Muscle of back (tissue), 13 donors: ENCODE data around the gene NCDN. TPM values are rescaled to one million over a fixed set of nuclear protein-coding genes. Genes with fewer than 3 reads are reported as not detected.

Source experiments
- DNase-seq, 3 donors: peaks; one replicate each; pipeline versions ENCODE4 v3.0.0 to v3.0.0-alpha.2; 2013
- long read RNA-seq, 9 donors: transcript quantifications; one replicate each; lab custom pipeline, GENCODE V29; 2026
- polyA plus RNA-seq, 10 donors: library from polyadenylated mRNA; unstranded; fragments of 120-200 nt; gene quantifications; one replicate each; pipeline ENCODE4 v1.2.1, GENCODE V29; 2013; ENCODE audit not compliant: insufficient read length in 10 of 10

Gene NCDN, protein sequence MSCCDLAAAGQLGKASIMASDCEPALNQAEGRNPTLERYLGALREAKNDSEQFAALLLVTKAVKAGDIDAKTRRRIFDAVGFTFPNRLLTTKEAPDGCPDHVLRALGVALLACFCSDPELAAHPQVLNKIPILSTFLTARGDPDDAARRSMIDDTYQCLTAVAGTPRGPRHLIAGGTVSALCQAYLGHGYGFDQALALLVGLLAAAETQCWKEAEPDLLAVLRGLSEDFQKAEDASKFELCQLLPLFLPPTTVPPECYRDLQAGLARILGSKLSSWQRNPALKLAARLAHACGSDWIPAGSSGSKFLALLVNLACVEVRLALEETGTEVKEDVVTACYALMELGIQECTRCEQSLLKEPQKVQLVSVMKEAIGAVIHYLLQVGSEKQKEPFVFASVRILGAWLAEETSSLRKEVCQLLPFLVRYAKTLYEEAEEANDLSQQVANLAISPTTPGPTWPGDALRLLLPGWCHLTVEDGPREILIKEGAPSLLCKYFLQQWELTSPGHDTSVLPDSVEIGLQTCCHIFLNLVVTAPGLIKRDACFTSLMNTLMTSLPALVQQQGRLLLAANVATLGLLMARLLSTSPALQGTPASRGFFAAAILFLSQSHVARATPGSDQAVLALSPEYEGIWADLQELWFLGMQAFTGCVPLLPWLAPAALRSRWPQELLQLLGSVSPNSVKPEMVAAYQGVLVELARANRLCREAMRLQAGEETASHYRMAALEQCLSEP
- 10 to 100 TPM; 10.1 to 15.6 (median 14.4) TPM for polyA plus RNA-seq
- long read RNA-seq, donor 1, transcript NCDN-201 (8 exons, 3,433 nt), result major isoform, 5 of 6 reads
- long read RNA-seq, donor 1, partial matches to known transcripts, result 0 of 6 reads
- long read RNA-seq, donor 1, other reads (novel, unspliced or antisense), result 0 of 6 reads
- long read RNA-seq, donor 2, result 0 reads
- long read RNA-seq, donor 3, result 0 reads
- long read RNA-seq, donor 4, partial matches to known transcripts, result 0 of 1 reads
- long read RNA-seq, donor 4, other reads (novel, unspliced or antisense), result 0 of 1 reads
- long read RNA-seq, donor 5, partial matches to known transcripts, result 0 of 2 reads
- long read RNA-seq, donor 5, other reads (novel, unspliced or antisense), result 0 of 2 reads
- long read RNA-seq, donor 6, partial matches to known transcripts, result 0 of 4 reads
- long read RNA-seq, donor 6, other reads (novel, unspliced or antisense), result 0 of 4 reads
- long read RNA-seq, donor 7, partial matches to known transcripts, result 0 of 2 reads
- long read RNA-seq, donor 7, other reads (novel, unspliced or antisense), result 0 of 2 reads
- long read RNA-seq, donor 8, partial matches to known transcripts, result 0 of 2 reads
- long read RNA-seq, donor 8, other reads (novel, unspliced or antisense), result 0 of 2 reads
- long read RNA-seq, donor 9, result 0 reads

DNA sequence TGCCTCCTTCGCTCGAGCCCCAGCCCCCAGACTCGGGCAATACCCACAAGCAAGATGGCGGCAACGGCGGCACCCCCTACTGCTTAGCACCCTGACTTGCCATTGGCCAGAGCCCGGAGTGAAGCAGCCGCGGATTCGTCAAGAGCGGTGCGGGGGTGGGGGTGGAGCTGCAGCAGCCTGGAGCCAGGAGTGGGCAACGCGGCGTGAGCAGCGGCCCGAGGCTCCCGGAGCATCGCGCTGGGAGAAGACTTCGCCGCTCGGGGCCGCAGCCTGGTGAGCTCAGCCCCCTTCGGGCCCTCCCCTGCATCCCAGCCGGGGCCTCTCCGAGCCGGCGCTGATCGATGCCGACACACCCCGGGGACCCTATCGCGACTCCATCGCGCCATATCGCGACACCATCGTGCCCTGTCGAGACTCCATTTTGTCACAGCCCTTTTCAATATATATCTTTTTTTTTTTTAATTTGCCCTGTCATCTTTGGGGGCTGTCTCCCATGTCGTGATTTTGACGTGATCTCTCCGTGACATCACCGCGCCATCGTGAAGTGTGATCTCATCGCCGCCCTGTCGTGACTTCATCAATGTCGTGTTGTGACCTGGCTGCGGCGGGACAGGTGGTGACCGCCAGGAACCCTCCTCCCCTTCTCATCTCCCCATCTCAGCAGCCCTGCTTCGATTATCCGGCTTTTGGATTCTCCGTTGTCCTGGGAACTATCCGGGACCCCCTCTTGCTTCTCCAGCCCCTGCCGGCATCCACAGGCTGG is at the start of gene NCDN:
TSS of gene NCDN (plus strand) at position 189 of the 763 bp plus-strand sequence. CDS start at position 581, 392 bp downstream.
- DNase-seq, result peak; percentile 96 to 100 (median 97)

DNA sequence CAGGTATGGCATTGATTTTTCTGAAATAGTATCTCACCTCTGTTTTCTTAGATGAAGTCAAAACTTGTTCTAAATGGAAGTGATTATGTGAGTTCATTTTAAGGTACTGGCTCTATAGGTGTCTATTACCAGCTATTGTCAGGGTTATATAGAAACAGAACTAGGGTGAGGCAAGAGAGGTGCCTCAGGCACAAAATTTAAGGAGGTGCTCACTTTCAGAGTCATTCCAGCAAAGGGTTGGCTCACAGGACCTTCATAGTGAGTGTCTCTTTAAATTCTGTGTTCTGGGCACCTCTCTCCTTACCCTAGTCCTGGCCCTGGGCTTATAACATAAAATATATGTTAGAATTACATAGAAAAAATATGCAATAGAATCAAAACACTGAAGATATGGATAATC is 49.7 kb upstream of the NCDN start:
- no peak for DNase-seq

DNA sequence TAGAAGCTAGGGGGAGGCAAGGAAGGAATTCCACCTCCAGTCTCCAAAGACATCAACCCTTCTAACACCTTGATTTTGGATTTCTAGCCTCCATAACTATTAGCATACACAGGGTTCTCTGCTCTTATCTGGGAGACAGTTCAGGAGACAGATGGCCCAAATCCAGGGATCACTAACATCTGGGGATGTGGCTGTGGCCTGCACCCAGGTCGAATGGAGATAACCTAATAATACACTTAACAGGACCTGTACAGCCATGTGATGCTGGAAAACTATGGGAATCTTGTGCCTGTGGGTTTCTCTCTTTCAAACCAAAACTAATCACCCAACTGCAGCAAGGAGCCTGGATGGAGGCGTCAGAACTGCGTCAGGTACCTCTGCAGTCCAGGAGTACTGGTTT is 48.0 kb upstream of the NCDN start:
- DNase-seq, result no peak

DNA sequence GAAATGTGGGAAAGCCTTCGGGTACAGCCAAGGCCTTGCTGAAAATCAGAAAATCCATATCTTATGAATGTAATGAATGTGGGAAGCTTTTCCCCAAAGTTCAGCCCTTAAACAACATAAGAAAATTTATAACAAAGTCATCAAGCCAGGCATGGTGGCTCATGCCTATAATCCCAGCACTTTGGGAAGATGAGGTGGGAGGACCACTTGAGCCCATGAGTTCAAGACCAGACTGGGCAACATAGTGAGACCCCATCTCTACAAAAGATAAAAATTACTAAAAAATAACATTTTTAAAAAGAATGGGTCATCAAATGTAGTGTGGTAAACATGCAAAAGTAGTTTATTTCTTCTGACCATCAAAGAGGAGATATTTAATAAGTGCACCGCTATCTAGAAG is 46.3 kb upstream of the NCDN start:
- DNase-seq, result no peak

DNA sequence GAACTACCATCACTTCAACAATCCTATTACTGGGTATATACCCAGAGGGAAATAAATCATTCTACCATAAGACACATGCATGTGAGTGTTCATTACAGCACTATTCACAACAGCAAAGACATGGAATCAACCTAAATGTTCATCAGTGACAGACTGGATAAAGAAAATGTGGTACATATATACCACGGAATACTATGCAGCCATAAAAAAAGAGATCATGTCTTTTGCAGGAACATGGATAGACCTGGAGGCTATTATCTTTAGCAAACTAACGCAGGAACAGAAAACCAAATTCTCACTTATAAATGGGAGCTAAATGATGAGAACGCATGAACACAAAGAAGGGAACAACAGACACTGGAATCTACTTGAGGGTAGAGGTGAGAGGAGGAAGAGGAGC is 39.4 kb upstream of the NCDN start:
- no peak for DNase-seq

DNA sequence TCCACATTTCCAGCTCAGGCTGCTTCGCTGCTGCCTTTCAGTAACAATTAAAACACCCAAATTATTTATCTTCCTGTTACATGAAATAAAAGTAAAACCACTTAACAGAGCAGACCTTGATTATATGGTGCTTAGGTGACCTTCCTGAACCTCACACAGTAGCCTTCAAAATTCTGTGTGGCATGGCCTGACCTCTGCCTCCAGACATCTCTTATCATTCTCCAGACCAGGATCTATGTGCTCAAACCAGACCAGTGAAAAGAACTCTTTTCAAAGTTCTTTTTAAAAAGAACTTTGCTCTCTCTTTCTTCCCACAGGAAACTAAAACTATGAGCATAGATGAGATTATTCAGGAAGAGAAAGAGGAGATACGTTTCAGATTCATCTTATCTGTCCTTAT is 38.2 kb upstream of the NCDN start:
- no peak for DNase-seq

DNA sequence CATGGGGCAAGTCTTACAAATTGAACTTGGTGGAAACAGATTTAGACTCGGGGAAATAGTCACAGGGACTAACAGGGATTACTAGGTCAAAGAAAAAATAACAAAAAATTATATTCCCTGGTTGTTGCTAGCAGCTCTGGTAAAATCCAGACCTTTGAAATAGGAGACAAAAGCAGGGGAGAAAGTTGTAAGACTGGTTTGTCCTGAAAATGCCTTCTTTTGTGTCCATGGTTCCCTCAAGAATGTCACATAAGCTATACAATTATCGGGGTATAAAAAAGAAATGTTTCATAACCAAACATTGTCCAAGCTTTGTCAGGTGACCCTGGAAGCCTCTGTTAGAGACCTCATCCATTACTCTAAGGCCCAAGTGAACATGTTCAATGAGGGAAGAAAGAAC is 33.5 kb upstream of the NCDN start:
- DNase-seq, result no peak

DNA sequence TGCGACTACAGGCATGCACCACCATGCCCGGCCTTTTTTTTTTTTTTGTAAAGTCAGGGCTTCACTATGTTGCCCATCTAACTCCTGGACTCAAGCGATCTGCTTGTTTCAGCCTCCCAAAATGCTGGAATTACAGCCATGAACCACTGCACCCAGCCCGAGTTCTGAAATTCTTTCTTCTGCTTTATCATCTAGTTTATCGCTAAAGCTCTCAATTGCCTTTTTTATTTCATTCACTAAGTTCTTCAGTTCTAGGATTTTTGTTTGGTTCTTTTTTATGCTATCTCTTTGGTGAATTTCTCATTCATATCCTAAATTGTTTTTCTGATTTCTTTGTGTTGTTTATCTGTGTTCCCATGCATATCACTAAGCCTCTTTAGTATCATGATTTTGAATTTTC is 27.4 kb upstream of the NCDN start:
- no peak for DNase-seq

DNA sequence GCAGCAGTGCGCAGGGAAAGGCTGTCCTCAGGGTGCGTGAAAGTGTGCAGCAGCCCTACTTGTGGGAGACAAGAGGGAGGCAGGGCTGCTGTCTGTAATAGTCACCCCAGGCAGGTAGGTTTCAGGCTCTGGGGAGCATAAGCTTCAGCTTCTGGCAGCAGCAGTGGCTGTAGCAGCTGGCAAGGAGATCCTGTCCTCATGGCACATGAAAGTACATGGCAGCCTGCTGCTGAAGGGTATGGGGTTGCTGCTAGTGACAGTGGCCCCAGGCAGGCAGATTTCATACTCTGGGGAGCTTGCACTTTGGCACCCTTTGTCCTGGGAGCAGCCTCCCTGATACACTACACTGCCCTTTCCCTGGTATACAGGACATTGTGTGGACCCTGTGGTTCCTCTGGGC is 26.7 kb upstream of the NCDN start:
- no peak for DNase-seq

DNA sequence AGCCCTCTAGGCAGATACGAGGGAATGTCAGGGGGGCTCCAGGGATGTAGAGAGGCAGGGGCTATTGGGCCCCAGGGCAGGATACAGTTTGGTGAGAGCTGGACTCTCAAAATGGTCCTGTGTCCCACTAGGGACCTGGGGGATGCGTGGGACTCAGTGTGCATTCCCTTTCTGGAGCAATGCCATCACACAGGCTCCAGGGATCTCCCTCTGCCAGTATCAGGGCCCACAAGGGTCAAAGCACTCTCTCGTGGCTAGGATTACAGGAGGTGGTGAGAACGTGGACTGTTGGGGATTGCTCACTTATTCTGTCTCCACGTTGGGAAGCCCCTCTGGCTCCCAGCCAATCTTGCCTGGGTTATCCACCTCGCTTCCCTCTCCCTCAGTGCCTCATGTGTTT is 26.2 kb upstream of the NCDN start:
- no peak for DNase-seq

DNA sequence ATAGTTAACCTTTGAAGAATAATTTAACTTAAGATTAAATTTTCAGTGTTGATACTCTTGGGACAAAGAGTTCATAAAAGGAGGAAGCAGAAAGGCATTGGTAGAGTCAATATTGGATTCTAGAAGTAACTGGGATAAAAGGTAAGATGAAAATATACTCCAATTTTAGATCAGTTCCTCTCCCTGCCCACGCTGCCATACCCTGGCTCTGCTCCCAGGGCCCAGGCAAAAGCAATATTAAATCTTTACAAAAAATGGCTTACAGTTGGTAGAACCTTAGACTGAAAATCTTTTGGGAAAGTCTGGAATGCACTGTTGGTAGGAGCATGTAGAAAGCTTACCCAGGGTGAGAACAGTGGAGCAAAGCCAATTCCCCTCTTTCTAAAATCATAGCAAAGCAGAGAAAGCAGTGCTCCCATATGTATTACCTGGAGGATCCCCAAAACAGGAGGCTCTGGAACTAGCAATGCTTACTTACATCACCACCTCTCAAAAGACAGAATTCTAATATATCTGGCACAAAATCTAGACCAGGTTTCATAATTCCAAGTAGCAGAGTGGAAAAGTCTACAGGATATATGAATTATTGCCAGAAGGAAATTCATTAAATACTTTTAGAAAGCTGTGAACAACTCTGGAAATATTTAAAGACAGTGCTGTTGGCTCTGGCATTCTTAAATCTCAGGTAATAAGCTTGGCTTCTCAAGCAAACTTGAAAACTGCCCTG is 24.9 kb upstream of the NCDN start:
- DNase-seq, result peak in 1 of 3 donors; percentile 43

DNA sequence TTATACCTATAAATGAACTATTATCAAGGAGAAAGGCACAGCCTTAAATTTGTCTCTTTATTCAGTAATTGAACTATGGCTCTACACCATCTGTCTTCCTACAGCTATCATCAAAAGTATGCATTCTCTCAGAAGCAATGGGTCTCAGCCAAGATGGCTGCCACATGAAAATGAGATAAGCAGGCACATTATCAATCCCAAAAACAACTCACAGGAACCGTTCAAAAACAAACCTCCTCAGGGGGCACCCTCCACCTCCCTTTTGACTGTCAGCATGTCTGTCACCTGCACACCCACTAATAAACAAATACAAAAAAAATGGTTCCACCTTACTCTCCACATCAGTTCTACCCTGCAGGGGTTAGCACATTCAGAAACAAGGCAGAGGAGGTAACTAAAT is 24.0 kb upstream of the NCDN start:
- DNase-seq, result no peak

DNA sequence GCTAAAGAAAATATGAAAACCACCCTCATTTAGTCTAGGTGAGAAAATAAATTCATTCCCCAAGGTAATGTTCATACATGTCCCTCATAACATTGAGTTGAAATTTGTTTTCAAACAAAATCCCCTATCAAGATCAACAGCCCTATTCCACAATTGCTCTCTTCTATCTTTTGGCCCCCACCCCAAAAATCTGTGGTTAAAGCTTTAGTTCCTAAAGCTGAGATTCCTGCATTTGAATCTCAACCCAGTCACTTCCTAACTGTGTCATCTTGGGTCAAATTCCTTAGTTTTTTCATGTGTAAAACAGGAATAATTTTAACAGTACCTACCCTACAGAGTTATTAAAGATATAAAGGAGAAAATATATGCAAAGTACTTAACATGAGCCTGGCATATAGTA is 22.4 kb upstream of the NCDN start:
- no peak for DNase-seq

DNA sequence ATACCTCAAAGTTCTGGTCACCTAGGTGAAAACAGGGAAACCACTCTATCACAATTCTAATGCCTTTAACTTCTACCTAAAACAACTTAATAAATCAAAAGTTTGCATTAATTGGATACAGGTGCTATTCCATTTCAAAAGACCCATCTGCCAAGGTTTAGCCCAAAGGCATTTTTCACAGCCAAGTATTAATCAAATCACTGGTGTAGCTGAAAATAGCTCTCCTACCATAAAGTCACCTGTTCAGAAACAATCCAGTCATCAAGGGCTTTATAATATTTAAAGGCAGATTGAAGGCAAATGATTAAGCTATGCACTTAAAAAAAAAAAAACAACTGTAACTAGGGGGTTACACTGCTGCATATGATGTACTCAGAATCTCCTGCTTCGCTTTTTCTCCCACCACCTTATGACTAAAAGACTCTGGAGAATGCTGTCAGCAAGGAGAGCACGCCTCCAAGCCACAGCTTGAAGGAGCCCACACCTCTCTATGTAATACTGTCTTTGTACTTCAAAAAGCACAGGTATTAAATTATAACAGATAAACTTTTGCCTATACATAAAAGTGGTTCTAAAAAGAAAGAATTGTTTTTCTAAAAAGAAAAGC is 20.9 kb upstream of the NCDN start:
- no peak for DNase-seq

DNA sequence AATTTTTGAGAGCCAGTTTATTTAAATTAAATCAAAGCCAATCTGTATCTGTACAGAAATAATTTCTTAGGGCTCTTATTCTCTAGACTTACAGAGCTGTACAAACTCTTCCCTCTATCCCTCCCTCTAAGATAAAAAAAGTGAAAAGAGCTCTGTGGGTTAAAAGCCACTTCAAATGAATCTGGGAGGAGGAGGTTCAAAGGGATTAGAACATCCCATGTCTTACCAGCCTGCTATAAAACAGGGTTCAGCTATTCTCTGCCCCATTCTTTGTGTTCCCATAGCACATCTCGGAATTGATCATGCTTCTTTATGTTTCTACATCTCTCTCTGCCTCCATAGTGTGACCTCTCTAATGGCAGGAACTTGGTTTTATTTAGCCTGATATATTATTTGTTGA is 19.8 kb upstream of the NCDN start:
- no peak for DNase-seq

DNA sequence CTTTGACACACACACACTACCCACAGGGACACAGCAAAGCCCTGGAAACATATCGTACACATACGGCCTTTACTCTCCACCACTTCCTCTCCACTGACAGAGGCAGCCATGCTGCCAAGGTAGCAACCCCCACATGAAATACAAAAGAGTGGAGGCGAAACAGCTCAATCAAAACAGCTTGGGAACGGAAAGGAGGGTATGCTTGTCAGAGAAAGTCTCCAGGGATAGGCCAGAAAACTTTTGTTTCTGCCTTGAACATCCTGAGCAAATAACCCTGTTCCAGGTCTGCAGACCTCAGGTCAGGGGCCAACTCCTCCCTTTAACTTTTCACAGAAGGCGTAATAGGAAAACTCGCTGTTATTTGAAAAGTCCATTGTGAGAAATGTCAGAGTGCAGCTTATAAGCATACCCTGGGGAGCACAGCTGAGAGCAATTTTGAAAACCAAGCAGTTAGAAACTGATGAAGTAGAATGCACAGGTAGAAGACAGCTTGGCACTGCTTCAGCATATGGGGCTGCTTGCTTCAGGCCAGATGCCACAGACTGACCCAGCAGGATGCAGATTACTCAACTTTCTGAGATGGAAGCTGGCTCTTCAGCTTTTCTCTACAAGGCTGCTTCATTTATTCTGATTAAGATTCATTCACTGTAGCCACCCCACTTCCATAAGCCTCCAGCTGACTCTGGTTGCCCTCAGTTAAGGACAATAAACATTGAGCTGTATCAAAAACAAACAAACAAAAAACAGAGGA is 18.4 kb upstream of the NCDN start:
- peak in 1 of 3 donors; percentile 46 for DNase-seq

DNA sequence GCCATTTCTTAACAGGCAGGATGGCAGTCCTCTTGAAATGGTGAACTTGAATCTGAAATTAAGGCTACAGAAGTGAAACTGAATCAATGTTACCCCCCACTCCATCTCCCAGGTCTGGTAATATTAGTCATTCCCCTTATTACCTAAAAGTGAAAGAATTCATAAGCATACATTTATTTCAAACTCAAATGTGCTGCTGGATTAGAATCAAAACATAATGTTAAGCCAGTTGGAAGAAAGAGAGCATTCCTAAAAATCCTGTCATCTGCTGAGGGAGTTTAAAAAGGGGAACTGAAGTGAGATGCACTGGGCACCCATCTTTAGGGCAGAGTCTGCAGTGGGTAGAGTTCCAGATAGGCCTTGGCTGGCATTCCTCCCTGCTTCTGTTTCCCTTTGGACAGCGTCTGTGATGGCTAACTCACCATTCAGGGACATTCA is 17.8 kb upstream of the NCDN start:
- peak in 2 of 3 donors; percentile 38 to 61 for DNase-seq

DNA sequence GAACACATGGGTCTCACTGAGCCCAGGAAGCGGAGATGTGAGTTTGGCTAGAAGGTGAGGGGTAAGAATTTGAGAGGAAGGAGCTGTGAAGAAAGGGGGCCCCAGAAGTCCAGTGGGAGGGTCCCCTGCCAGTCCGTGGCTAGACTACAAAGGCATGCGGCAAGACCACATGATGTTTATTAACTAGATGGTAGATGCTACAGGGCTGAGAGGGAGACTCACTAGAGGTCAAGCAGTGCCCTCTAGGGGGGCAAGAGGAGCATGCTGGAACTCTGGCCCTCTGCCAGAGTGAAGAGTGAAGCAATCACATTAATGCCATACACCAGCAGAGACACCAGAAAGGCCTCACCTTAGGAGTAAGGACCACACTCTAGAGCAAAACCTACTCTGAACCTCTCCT is 12.6 kb upstream of the NCDN start:
- no peak for DNase-seq

DNA sequence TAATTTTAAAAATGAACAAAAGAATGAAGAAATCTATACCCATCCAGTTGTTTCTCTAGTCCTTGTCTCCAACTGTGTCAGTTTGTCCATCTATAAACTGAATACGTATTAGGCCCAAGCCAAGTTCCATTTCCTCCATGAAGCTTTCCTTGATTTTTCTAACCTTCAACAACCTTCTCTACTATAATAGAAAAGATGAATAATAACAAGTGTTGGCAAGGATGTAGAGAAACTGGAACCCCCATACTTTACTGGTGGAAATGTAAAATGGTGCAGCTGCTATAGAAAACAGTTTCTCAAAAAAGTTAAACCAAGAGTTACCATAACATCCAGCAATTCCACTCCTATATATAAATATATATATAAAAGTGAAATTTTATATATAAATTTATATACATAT is 11.0 kb upstream of the NCDN start:
- DNase-seq, result no peak
